ENCODE measurements around the gene DPF3.

DPF3 gene

DNA sequence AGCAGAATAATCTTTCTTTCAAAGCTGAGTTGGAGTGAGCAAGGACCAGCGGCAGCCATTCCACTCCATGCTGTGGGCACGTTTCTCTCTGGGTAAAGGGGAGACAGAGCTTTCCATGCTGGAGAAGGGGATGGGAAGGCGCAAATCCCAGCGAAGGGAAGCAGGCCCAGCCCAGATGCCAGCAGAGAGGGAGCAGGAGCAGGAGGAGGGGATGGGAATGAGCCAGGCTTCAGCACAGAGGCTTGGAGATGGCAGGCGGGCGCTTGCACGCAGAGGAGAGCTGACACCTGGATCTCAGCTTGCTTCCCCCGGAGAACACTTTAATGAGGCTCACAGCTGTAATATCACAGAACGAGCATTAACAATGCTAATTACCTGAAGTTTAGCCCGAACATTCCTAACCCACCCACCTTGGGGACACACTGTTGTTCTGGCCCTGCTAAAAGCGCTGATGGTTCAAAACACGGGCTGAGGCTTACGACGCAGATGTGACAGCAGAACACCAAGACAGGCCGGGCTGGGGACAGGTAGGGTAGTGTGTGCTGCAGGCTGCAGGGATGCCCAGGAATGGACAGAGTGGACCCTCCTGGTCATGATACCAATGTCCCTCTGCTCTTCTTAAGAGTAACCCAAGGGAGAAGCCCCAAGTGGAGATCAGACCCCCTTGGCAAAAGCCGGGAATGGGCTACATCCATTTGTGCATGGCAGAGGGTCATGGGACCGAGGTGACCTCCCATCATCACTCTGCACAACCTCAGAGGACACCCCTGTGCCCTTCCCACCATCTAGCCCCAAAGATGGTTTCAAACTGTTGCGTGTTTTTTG is 288.6 kb downstream of the DPF3 start:
- no peak overlapping the region for H3K4me3 ChIP-seq (ENCODE audit: low read length)
- TF ChIP-seq, protein P1, sequence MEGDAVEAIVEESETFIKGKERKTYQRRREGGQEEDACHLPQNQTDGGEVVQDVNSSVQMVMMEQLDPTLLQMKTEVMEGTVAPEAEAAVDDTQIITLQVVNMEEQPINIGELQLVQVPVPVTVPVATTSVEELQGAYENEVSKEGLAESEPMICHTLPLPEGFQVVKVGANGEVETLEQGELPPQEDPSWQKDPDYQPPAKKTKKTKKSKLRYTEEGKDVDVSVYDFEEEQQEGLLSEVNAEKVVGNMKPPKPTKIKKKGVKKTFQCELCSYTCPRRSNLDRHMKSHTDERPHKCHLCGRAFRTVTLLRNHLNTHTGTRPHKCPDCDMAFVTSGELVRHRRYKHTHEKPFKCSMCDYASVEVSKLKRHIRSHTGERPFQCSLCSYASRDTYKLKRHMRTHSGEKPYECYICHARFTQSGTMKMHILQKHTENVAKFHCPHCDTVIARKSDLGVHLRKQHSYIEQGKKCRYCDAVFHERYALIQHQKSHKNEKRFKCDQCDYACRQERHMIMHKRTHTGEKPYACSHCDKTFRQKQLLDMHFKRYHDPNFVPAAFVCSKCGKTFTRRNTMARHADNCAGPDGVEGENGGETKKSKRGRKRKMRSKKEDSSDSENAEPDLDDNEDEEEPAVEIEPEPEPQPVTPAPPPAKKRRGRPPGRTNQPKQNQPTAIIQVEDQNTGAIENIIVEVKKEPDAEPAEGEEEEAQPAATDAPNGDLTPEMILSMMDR (IDR thresholded peaks at IDR 0.05; ENCODE audit: insufficient read depth, low read depth, low read length, missing control alignments) = no peak
- DNase-seq (ENCODE audit: low read depth) = no peak

DNA sequence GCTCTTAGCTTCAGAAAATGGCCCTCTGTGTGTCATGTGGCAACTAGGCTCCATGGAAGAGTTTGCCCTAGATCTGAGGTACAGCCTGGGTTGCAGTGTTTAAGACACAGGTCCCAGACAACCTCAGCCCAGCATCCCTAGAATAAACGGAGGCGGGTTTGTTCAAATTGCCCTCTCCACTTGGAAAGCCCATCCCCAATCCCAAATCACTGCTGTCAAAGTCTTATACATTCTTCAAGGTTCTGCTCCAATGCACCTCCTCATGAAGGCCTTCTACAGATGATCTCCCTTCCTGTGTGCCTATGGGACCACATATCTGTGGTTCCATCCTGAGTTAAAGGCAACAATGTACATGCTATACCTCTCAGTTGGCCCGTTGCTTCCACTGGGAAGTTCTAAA is 289.8 kb downstream of the DPF3 start:
- TF ChIP-seq, protein P1 (IDR thresholded peaks at IDR 0.05; ENCODE audit: insufficient read depth, low read depth, low read length, missing control alignments) = no peak
- no peak overlapping the region for H3K4me3 ChIP-seq (ENCODE audit: low read length)
- no peak for DNase-seq (ENCODE audit: low read depth)

DNA sequence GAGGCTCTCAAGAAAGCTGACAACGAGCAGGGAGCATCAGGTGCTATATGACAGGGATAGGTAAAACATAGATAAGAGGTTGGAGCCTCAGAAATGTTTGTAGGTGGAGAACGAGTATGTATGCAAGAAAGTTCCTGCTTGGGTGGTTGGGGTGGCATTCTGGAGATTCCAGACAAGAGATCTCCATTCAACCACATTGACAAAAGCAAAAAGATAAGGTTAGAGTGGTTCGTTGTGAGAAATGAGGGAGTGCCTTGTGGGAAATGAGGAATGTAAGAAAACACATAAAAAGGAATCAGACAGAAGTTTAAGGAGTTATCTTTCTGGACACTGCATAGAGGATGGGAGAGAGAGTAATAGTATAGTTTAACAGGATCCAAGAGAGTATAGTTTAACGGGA is 290.3 kb downstream of the DPF3 start:
- H3K4me3 ChIP-seq (ENCODE audit: low read length) = no peak overlapping the region
- TF ChIP-seq, protein P1 (IDR thresholded peaks at IDR 0.05; ENCODE audit: insufficient read depth, low read depth, low read length, missing control alignments) = no peak
- no peak for DNase-seq (ENCODE audit: low read depth)

DNA sequence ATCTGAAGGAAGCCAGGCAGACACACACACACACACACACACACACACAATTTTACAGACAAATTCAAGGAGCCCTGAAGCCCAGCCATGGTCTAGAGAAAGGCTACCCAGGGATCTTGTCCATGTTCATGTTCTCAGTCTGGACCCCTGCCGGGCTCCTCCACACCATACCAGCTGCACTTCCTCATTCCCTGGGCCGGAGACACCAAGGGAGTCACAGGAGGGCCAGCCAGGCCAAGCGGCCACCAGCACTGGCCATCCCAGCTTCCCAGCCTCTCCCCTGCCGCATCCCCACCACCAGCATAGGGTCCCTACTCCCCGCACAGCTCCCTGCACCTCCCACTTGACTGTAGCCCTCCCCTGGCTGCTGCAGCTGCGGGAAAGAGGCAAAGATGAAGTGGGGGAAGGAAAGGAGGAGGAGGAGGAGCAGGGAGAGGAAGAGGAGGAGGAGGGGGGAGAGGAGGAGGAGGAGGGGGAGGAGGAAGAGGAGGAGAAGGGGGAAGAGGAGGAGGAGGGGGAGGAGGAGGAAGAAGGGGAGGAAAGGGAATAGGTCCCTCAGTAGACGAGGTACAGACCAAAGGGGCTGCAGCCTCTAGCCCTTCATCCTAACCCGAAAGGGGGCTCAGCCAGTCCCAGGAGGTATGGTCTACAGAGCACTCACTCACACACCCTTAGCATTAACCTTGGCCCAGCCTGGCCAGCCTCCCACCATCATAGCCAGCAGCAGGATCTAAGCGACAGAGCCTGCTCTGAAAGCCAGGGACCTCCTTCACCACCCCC is 293.2 kb downstream of the DPF3 start:
- DNase-seq (ENCODE audit: low read depth) = no peak
- TF ChIP-seq, protein P1 (IDR thresholded peaks at IDR 0.05; ENCODE audit: insufficient read depth, low read depth, low read length, missing control alignments) = no peak

DNA sequence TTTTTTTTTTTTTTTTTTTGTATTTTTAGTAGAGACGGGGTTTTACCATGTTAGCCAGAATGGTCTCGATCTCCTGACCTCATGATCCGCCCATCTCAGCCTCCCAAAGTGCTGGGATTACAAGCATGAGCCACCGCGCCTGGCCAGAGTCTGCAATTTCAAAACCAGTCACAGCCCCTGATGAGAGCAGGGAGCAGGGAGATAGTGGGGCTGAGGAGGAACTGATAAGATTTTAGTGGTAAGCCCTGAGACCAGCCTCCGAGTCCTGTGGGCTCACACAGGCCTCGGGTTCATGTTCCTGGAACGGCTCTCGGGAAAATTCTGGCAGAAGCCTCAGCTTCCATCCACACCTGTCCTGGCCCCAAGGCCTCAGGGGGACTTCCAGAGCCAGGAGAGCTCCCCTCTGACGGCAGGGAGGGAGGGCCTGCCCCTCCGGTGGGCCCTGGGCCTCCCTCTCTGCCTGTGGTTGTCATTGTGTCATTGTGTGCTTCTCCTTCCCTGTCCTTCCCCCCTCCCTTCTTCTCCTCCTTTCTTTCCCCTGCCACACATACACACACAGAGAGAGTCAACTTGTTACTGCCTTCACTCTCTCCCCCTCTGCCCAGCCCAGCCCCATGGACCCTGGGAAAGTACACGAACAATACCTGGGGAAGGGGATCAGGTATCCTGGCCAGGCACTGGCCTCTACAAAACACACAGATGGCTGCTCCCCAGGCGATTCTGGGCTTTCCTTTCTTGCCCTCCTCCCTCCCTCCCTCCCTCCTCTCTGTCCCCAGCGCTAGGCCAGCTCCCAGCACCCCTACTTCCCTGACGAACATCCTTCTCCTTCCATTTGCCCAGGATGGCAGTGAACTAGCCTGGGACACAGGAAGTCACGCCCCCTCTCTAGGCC is 294.1 kb downstream of the DPF3 start:
- DNase-seq (ENCODE audit: low read depth) = no peak
- TF ChIP-seq, protein P1 (IDR thresholded peaks at IDR 0.05; ENCODE audit: insufficient read depth, low read depth, low read length, missing control alignments) = no peak
- no peak overlapping the region for H3K4me3 ChIP-seq (ENCODE audit: low read length)

More for the DNA sequence above, 293.2 kb downstream of the DPF3 start:
- H3K4me3 ChIP-seq (ENCODE audit: low read length) = no peak overlapping the region

DNA sequence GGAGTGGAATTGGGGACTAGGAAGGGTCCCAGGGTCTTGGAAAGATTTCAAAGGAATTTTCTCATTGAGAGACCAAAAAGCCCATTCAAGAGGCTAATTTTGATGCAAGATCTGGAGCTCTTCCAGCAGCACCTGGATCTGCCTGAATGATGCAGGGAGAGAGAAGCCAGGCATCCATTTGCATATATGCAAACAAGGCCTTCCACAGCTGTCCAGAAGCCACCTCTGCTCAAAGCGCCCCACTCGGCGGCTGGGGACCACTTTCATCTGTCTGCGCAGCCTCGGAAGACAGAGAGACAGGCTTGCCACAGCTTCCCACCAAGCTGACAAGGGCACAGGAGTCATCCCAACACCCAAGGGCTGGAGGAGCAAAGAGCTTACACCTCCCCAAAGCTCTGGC is 295.6 kb downstream of the DPF3 start:
- no peak overlapping the region for H3K4me3 ChIP-seq (ENCODE audit: low read length)
- TF ChIP-seq, protein P1 (IDR thresholded peaks at IDR 0.05; ENCODE audit: insufficient read depth, low read depth, low read length, missing control alignments) = no peak

More for the DNA sequence above, 295.6 kb downstream of the DPF3 start:
- no peak for DNase-seq (ENCODE audit: low read depth)
